ENCODE measurements around the gene HDAC9.
"Not testable (repeated sequence)": the region's sequence is repeated elsewhere in the genome, so short reads cannot be mapped to it uniquely, and the experiment has no call there.

DNA sequence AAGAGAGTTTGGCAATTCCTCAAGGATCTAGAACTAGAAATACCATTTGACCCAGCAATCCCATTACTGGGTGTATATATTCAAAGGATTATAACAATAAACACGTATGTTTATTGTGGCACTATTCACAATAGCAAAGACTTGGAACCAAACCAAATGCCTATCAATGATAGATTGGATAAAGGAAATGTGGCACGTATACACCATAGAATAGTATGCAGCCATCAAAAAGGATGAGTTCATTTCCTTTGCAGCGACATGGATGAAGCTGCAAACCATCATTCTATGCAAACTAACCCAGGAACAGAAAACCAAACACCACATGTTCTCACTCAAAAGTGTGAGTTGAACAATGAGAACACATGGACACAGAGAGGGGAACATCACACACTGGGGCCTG, 537.4 kb downstream of the HDAC9 start:
- TF ChIP-seq POLR2A (IDR thresholded peaks at IDR 0.05) = not testable (repeated sequence)
- TF ChIP-seq, protein P1, sequence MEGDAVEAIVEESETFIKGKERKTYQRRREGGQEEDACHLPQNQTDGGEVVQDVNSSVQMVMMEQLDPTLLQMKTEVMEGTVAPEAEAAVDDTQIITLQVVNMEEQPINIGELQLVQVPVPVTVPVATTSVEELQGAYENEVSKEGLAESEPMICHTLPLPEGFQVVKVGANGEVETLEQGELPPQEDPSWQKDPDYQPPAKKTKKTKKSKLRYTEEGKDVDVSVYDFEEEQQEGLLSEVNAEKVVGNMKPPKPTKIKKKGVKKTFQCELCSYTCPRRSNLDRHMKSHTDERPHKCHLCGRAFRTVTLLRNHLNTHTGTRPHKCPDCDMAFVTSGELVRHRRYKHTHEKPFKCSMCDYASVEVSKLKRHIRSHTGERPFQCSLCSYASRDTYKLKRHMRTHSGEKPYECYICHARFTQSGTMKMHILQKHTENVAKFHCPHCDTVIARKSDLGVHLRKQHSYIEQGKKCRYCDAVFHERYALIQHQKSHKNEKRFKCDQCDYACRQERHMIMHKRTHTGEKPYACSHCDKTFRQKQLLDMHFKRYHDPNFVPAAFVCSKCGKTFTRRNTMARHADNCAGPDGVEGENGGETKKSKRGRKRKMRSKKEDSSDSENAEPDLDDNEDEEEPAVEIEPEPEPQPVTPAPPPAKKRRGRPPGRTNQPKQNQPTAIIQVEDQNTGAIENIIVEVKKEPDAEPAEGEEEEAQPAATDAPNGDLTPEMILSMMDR (IDR thresholded peaks at IDR 0.05) = not testable (repeated sequence)
